Measurements from ENCODE around the gene THRB. TPM values are rescaled to one million over a fixed set of nuclear protein-coding genes. Genes with fewer than 3 reads are reported as not detected.

Gene THRB
- total RNA-seq, 4 donors from 2014 or later = 9.8 to 52.4 (median 31.3) TPM

DNA sequence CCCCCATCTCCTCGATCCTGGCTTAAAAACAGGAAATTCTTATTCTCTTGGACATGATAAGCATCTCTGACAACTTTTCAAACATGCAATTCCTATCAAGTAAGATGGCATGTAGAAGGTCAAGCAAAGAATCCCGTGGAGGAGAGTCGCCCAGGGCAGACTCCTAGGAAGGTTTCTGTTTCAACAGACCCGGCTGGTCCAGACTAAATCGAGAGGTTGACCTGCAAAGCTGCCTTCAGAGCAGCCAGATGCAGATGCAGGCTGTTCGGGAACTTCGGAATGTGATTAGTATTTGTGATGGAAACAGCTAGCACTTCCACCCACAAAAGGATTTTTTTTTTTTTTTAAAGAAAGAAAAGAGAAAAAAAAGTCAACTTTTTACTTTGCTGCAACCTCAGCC is 332.8 kb downstream of the THRB start:
- Histone ChIP-seq H3K4me1 (no peaks in the 10 kb centered on the region), H3K27me3 (no peaks in the 10 kb centered on the region), H3K9me3 (no peaks in the 10 kb centered on the region), H3K36me3 (no peaks in the 10 kb centered on the region), H3K4me3 (no peak overlapping the region), H3K27ac (no peak overlapping the region)
- 50 to 60% methylated on average over 3 to 7 of the region's 7 CpGs for WGBS, 2 donors (ENCODE audit: low coverage in 1 of 2)
- in situ Hi-C loops (cut with MboI; ENCODE audit: low pct_ligation_motif_present in 1 of 4, low pct_unique_long_range_greater_than_20kb in 1 of 4, low sequenced_read_pairs in 3 of 4) = no loop called here
- TF ChIP-seq POLR2A (IDR thresholded peaks at IDR 0.05) = no peak
- TF ChIP-seq EP300 (IDR thresholded peaks at IDR 0.05; ENCODE audit: low read depth) = no peak
- TF ChIP-seq, protein P1, sequence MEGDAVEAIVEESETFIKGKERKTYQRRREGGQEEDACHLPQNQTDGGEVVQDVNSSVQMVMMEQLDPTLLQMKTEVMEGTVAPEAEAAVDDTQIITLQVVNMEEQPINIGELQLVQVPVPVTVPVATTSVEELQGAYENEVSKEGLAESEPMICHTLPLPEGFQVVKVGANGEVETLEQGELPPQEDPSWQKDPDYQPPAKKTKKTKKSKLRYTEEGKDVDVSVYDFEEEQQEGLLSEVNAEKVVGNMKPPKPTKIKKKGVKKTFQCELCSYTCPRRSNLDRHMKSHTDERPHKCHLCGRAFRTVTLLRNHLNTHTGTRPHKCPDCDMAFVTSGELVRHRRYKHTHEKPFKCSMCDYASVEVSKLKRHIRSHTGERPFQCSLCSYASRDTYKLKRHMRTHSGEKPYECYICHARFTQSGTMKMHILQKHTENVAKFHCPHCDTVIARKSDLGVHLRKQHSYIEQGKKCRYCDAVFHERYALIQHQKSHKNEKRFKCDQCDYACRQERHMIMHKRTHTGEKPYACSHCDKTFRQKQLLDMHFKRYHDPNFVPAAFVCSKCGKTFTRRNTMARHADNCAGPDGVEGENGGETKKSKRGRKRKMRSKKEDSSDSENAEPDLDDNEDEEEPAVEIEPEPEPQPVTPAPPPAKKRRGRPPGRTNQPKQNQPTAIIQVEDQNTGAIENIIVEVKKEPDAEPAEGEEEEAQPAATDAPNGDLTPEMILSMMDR (IDR thresholded peaks at IDR 0.05) = no peak
- TF ChIP-seq POLR2AphosphoS5 (IDR thresholded peaks at IDR 0.05) = no peak
- intact Hi-C loops (cut with DNase I; ENCODE audit: low total_unique reads) = no loop called here
- DNase-seq = no peak

DNA sequence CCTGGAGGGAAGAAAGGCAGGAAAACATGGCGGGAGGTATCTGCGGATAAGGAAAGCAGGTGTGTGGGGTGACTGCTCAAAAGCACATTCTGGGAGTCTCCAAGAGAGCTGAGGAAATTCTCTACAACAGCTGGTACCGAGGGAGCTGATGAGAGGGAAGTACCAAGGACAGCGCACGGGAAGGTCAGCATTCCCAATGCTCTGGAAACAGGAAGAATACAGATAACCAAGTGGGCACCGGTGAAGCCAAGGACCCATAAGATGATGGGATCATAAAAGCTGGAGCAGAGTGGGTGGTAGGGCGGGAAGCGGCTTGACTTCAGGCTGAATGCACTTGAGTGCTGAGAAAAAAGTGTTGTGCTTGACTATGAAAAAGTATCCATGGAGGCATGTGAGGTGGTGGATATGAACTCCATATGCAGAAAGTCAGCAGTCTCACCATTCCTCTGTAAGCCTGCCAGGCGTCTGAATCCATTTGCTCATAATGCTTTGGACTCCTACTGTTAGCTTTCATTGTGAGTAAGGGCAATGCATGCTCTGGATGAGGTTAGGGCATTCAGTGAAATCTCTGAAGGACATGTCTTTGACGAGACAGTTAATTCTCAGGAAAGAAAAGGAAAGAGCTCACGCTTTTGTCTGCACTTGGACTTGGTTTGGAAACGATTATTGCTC is 334.1 kb downstream of the THRB start:
- Histone ChIP-seq H3K27me3 (no peaks in the 10 kb centered on the region), H3K27ac (no peak overlapping the region), H3K36me3 (no peaks in the 10 kb centered on the region), H3K4me3 (no peak overlapping the region), H3K4me1 (no peaks in the 10 kb centered on the region), H3K9me3 (no peaks in the 10 kb centered on the region)
- in situ Hi-C loops (cut with MboI; ENCODE audit: low pct_ligation_motif_present in 1 of 4, low pct_unique_long_range_greater_than_20kb in 1 of 4, low sequenced_read_pairs in 3 of 4) = no loop called here
- intact Hi-C loops (cut with DNase I; ENCODE audit: low total_unique reads) = no loop called here
- DNase-seq = no peak
- no peak for TF ChIP-seq POLR2AphosphoS5 (IDR thresholded peaks at IDR 0.05)
- no peak for TF ChIP-seq POLR2A (IDR thresholded peaks at IDR 0.05)
- TF ChIP-seq EP300 (IDR thresholded peaks at IDR 0.05; ENCODE audit: low read depth) = no peak
- TF ChIP-seq, protein P1 (IDR thresholded peaks at IDR 0.05) = no peak
- WGBS, 2 donors (ENCODE audit: low coverage in 1 of 2) = 68 to 80% methylated on average over 8 to 12 of the region's 12 CpGs

DNA sequence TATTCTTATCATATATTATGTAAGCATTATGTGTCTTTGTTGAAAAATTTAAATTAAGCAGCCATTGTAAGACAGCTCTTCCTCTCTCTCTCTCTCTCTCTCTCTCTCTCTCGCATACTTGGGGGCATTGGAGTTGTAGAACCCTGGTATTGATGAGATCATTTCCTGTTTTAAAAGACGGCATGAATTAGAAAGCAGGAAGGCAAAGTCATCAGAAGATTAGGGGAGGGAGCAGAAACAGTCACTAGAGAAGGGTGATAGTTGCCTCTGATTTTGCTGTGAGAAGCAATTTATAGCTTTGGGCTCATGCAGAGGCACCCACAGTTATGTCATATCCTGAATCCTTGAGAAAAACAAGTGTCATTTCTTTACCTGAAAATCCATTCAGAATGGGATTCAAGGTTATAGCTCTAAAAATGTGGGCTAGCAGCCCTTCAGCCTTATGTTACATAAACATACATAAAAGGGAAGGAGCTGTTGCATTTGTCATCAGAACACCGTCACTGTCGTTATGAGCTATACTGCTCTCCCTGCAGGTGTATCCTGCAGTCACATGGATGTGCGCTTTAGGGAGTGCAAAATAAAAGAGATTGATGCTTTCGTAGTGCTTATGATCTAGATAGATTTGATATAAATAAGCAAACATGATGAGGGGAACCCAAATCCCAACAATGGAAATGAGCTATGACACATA is 335.7 kb downstream of the THRB start:
- no peak for DNase-seq
- Histone ChIP-seq H3K36me3 (no peaks in the 10 kb centered on the region), H3K4me3 (no peak overlapping the region), H3K27ac (no peak overlapping the region), H3K27me3 (no peaks in the 10 kb centered on the region), H3K4me1 (no peaks in the 10 kb centered on the region), H3K9me3 (no peaks in the 10 kb centered on the region)
- in situ Hi-C loops (cut with MboI; ENCODE audit: low pct_ligation_motif_present in 1 of 4, low pct_unique_long_range_greater_than_20kb in 1 of 4, low sequenced_read_pairs in 3 of 4) = no loop called here
- intact Hi-C loops (cut with DNase I; ENCODE audit: low total_unique reads) = no loop called here
- TF ChIP-seq POLR2AphosphoS5 (IDR thresholded peaks at IDR 0.05) (no peak), POLR2A (IDR thresholded peaks at IDR 0.05) (no peak), EP300 (IDR thresholded peaks at IDR 0.05; ENCODE audit: low read depth) (no peak)
- TF ChIP-seq, protein P1 (IDR thresholded peaks at IDR 0.05) = no peak
- WGBS, 2 donors (ENCODE audit: low coverage in 1 of 2) = 61 to 79% methylated on average over 6 of the region's 6 CpGs

DNA sequence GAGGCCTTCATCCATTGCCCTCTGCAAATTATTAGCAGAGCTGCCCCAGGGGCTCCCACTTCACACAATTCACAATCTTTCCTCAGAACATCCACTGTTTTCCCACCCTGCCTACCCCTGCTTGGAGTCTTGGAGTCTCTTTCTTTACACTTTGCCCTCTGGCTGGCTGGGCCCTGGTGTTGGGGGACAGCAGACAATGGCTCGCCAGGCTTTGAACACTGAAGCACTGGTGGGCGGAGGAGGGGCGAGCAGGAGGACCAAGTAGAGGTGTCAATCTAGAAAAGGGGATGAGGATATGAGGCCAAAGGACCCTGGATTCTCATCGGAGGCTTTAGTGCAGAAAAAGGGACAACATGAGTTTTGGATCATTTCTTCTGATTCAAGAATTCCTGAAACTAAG is 337.5 kb downstream of the THRB start:
- intact Hi-C loops (cut with DNase I; ENCODE audit: low total_unique reads) = no loop called here
- H3K27me3 ChIP-seq = no peaks in the 10 kb centered on the region
- no peak for DNase-seq
- H3K4me3 ChIP-seq = no peak overlapping the region
- H3K27ac ChIP-seq = no peak overlapping the region
- in situ Hi-C loops (cut with MboI; ENCODE audit: low pct_ligation_motif_present in 1 of 4, low pct_unique_long_range_greater_than_20kb in 1 of 4, low sequenced_read_pairs in 3 of 4) = no loop called here
- H3K36me3 ChIP-seq = no peaks in the 10 kb centered on the region
- 90% methylated on average over 2 to 4 of the region's 4 CpGs for WGBS, 2 donors (ENCODE audit: low coverage in 1 of 2)
- no peaks in the 10 kb centered on the region for H3K9me3 ChIP-seq
- no peaks in the 10 kb centered on the region for H3K4me1 ChIP-seq
- no peak for TF ChIP-seq POLR2AphosphoS5 (IDR thresholded peaks at IDR 0.05)
- TF ChIP-seq POLR2A (IDR thresholded peaks at IDR 0.05) = no peak
- no peak for TF ChIP-seq EP300 (IDR thresholded peaks at IDR 0.05; ENCODE audit: low read depth)
- TF ChIP-seq, protein P1 (IDR thresholded peaks at IDR 0.05) = no peak
